ENCODE results near the gene PLEKHH2. TPM values are rescaled to one million over a fixed set of nuclear protein-coding genes. Genes with fewer than 3 reads are reported as not detected.
A peak's percentile ranks its signal among the peaks of the same experiment; 100 is the strongest.

PLEKHH2 gene
- total and polyA plus RNA-seq, 2 of the 13 experiments (the other 11 are each of a cell fraction or from before 2014, with no cell fraction given), result 1.1 to 3.0 TPM

- TF ChIP-seq ZNF496 (CRISPR knock-in tag; IDR thresholded peaks at IDR 0.05; ENCODE audit: insufficient replicate concordance) (no peak), SNAPC2 (CRISPR knock-in tag; IDR thresholded peaks at IDR 0.05) (no peak; the same call in 1 of the 2 replicates), GLI4 (CRISPR knock-in tag; IDR thresholded peaks at IDR 0.05; ENCODE audit: borderline replicate concordance) (no peak), MATR3 (CRISPR knock-in tag; IDR thresholded peaks at IDR 0.05) (no peak), ZNF570 (CRISPR knock-in tag; IDR thresholded peaks at IDR 0.05; ENCODE audit: borderline replicate concordance) (no peak), ARNTL (CRISPR knock-in tag; IDR thresholded peaks at IDR 0.05) (peak; percentile 42; the same call in 1 of the 2 replicates), ZNF468 (CRISPR knock-in tag; IDR thresholded peaks at IDR 0.05) (no peak), TCF7L2 (IDR thresholded peaks at IDR 0.05; ENCODE audit: low read depth, low read length) (no peak), DMAP1 (CRISPR knock-in tag; IDR thresholded peaks at IDR 0.05) (peak; percentile 78), ZNF546 (CRISPR knock-in tag; conservative IDR thresholded peaks at IDR 0.05) (peak; percentile 83; the same call in 1 of the 2 replicates), PHB2 (IDR thresholded peaks at IDR 0.05; ENCODE audit: partially characterized antibody) (no peak), CHD2 (IDR thresholded peaks at IDR 0.05; ENCODE audit: low read depth, low read length) (peak; percentile 35; the same call in 1 of the 2 replicates), ZNF768 (CRISPR knock-in tag; IDR thresholded peaks at IDR 0.05) (peak; percentile 68; the same call in 1 of the 2 replicates), ZNF709 (CRISPR knock-in tag; IDR thresholded peaks at IDR 0.05) (0 out of 2 replicates have a peak, but pooled peaks have one; percentile 39), ZNF180 (CRISPR knock-in tag; IDR thresholded peaks at IDR 0.05; ENCODE audit: borderline replicate concordance, low read depth) (no peak), PPARG (CRISPR knock-in tag; conservative IDR thresholded peaks at IDR 0.05) (0 out of 2 replicates have a peak, but pooled peaks have one; percentile 38), ZC3H4 (CRISPR knock-in tag; IDR thresholded peaks at IDR 0.05; ENCODE audit: borderline replicate concordance) (no peak), E2F2 (CRISPR knock-in tag; IDR thresholded peaks at IDR 0.05; ENCODE audit: borderline replicate concordance) (no peak), ZNF550 (CRISPR knock-in tag; IDR thresholded peaks at IDR 0.05; ENCODE audit: borderline replicate concordance) (no peak)
- TF ChIP-seq, protein P1, sequence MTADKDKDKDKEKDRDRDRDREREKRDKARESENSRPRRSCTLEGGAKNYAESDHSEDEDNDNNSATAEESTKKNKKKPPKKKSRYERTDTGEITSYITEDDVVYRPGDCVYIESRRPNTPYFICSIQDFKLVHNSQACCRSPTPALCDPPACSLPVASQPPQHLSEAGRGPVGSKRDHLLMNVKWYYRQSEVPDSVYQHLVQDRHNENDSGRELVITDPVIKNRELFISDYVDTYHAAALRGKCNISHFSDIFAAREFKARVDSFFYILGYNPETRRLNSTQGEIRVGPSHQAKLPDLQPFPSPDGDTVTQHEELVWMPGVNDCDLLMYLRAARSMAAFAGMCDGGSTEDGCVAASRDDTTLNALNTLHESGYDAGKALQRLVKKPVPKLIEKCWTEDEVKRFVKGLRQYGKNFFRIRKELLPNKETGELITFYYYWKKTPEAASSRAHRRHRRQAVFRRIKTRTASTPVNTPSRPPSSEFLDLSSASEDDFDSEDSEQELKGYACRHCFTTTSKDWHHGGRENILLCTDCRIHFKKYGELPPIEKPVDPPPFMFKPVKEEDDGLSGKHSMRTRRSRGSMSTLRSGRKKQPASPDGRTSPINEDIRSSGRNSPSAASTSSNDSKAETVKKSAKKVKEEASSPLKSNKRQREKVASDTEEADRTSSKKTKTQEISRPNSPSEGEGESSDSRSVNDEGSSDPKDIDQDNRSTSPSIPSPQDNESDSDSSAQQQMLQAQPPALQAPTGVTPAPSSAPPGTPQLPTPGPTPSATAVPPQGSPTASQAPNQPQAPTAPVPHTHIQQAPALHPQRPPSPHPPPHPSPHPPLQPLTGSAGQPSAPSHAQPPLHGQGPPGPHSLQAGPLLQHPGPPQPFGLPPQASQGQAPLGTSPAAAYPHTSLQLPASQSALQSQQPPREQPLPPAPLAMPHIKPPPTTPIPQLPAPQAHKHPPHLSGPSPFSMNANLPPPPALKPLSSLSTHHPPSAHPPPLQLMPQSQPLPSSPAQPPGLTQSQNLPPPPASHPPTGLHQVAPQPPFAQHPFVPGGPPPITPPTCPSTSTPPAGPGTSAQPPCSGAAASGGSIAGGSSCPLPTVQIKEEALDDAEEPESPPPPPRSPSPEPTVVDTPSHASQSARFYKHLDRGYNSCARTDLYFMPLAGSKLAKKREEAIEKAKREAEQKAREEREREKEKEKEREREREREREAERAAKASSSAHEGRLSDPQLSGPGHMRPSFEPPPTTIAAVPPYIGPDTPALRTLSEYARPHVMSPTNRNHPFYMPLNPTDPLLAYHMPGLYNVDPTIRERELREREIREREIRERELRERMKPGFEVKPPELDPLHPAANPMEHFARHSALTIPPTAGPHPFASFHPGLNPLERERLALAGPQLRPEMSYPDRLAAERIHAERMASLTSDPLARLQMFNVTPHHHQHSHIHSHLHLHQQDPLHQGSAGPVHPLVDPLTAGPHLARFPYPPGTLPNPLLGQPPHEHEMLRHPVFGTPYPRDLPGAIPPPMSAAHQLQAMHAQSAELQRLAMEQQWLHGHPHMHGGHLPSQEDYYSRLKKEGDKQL (CRISPR knock-in tag; IDR thresholded peaks at IDR 0.05; ENCODE audit: low read depth), result no peak
- TF ChIP-seq, protein P2, sequence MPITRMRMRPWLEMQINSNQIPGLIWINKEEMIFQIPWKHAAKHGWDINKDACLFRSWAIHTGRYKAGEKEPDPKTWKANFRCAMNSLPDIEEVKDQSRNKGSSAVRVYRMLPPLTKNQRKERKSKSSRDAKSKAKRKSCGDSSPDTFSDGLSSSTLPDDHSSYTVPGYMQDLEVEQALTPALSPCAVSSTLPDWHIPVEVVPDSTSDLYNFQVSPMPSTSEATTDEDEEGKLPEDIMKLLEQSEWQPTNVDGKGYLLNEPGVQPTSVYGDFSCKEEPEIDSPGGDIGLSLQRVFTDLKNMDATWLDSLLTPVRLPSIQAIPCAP (CRISPR knock-in tag; IDR thresholded peaks at IDR 0.05; ENCODE audit: low read depth), result no peak
- TF ChIP-seq, protein P3, sequence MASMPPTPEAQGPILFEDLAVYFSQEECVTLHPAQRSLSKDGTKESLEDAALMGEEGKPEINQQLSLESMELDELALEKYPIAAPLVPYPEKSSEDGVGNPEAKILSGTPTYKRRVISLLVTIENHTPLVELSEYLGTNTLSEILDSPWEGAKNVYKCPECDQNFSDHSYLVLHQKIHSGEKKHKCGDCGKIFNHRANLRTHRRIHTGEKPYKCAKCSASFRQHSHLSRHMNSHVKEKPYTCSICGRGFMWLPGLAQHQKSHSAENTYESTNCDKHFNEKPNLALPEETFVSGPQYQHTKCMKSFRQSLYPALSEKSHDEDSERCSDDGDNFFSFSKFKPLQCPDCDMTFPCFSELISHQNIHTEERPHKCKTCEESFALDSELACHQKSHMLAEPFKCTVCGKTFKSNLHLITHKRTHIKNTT (CRISPR knock-in tag; IDR thresholded peaks at IDR 0.05), result no peak
Measured at GRCh38 chr2:43773876-43774613, 137.0 kb downstream of the PLEKHH2 start, which contains the start of gene DYNC2LI1 (continued).
